ENCODE measurements around the gene XPOT. TPM values are rescaled to one million over a fixed set of nuclear protein-coding genes. Genes with fewer than 3 reads are reported as not detected.

The XPOT gene
- total RNA-seq, 1 donor from 2014 or later, result 48.0 TPM

DNA sequence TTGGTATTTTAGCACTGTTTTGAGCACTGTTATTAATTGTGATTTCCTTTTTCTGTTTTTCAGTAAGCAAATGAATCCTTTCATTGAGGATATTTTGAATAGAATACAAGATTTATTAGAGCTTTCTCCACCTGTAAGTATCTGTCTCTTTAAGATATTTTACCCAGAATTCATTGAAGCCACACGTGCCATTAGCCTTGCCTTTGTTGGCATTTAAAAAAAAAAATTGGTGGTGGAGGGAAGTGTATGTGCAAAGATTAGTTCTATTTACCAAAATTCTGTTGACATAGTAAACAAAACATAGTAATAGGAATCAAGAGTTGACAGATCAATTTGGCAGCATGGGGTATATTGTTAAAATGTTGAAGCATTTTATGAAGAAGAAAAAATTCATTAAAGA is 23.8 kb downstream of the XPOT start:
- DNase-seq, result no peak

DNA sequence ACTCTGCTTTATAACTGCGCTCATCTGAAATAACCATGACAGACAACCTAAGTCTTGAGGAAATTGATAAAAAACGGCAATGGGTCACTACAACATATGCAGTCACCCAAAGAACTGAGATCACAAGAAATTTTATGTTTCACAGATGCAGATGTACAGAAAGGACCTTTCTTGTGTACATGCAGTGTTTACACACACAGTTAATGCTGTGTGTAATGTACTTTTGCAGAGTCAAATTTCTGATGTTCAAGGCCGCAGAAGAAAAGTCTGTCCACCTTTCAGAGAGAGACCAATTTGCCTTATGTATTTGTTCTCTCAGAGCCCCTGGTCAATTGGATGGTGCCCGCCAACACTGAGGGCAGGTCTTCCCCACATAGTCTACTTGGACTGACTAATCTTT is 24.8 kb downstream of the XPOT start:
- no peak for DNase-seq

DNA sequence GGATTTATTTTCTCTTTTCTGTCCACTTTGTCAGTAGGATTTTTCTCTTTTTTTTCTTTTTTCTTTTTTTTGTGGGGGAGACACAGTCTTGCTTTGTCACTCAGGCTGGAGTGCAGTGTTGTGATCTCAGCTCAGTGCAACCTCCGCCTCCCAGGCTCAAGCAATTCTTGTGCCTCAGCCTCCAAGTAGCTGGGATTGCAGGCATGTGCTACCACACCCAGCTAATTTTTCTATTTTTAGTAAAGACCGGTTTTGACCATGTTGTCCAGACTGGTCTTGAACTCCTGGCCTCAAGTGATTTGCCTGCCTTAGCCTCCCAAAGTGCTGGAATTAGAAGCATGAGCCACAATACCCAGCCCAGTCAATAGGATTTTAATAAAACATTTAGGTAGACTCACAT is 26.7 kb downstream of the XPOT start:
- DNase-seq, result no peak

DNA sequence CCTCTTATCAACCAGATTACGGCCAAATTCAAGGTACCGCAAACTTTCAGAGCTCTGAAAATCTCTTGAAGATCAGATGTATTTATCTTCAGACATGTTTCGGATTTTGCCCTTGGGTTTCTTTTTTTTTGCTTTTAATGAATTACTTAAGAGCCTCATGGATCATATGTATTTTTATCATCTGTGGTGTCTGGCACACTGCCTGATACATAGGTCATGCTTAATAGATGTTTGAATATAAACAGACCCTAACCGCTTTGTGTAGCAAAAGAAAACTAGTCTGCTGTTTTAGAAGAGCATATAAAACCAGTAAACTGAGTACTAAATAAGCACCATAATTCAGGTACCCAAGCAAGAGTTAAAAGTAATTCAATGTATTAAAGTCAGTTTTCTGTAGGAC is 27.6 kb downstream of the XPOT start:
- DNase-seq, result no peak

DNA sequence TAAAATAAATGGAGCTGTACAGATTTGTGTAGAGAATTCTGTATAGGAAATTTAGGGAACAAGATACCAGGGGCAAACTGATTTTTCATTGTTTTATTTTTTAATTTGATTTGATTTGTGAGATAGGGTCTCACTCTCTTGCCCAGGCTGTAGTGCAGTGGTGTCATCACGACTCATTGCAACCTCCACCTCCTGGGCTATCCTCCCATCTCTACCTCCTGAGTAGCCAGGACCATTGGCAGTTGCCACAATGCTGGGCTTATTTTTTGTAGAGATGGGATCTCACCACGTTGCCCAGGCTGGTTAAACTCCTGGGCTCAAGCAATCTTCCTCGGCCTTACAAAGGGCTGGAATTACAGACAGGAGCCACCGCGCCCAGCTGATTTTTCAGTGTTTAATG is 29.7 kb downstream of the XPOT start:
- DNase-seq, result no peak

DNA sequence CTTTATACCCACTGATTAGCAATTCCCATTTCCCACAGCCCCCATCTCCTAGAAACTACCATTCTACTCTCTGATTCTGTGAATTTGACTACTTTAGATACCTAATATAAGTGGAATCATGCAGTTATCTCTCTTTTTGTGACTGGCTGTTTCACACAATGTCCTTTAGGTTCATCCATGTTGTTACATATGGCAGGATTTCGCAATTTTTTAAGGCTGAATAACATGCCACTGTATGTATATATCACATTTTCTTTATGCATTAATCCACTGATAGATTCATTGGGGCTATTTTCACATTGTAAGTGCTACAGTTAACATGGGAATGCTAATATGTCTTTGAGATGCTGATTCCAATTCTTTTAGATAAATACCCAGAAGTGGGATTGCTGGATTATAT is 35.9 kb downstream of the XPOT start:
- DNase-seq, result no peak

DNA sequence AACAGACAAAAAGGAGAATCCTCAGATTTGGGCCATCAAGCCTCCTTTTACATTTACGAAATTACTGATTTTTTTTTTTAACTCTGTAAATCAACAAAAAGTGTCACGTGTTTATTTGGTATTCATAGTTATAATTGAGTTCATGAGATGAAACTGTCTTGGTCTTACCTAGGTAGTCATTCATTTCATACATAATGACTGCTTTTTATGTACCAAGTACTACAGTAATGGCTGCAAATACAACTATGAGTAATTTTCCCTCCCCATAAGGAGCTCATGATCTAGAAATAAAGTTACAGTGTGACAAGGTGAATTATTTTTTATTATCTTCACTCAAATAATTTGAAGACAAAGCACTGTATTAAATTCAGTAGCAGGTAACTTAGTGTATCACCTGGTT is 41.3 kb downstream of the XPOT start:
- no peak for DNase-seq

DNA sequence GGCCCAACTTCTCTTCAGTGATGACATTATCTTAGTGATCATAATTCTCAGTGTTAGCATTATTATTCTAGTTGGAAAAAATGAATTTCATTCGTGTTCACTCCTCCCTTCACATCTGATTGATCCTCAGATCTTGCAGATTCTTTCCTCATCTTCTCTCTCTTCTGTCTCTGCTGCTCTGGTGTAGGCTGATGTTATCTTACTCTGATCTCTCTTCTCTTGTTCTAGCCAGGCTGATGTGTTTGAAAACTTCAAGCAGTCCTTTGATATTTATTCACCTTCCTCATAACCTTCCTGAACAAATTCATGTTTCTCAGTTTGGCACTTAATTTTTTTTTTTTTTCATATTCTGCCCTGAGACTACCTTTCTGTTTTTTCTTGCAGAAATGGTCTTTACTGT is 42.1 kb downstream of the XPOT start:
- no peak for DNase-seq

DNA sequence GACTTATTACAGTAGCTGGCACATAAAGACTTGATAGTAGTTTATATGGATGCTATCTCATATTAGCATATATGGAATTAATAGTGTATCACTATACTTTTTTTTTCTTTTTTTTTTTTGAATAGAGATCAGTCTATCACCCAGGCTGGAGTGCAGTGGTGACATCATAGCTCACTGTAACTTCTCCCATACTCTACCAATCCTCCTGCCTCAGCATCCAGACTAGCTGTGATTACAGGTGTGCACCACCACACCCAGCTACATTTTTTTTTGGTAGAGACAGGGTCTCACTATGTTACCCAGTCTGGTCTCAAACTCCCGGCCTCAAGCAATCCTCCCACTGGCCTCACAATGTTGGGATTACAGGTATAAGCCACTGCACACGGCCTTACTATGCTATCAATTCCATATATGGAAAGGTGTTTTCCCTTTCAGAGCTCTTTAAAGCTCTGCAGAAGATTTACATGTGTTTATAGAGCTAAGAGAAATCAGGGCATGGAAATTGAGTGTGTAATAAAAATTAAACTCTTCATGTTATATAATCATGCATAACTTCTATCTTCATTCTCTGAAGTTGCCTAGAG is 46.0 kb downstream of the XPOT start:
- DNase-seq, result no peak

DNA sequence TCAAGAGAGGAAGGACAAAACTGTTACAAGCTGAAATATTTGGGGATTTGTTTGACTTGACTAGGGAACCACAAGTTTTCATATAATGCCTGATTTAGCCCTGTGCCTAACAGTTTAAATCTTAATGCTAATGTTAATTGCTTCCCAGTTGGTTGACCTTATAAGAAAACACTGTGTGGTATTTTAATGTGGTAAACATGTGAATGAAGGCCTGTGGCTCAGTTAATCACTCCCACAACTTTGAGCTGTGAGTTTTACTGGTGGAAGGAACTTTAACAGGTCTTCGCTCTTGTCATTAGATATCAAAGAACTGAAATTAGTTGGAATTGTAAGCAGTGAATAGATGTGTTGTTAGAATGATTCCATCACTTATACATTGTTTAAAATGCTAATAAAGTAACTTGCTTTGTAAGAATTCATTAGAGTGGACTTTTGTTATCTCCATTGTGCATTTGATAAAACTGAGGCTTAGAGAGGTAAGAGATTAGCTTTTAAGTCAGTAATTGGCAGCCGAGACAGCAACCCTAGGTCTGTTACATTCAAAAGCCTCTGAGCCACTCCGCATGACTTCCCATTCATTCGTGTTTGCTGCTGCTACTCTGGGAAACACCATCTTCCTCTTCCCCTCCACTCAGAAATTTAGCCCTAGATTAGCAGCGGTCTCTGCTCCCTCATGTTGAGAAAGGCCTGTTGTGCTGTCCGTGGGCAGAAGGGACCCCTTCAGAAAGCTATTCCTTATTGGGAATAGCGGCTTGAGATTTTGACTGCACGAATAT is 46.7 kb downstream of the XPOT start:
- no peak for DNase-seq

DNA sequence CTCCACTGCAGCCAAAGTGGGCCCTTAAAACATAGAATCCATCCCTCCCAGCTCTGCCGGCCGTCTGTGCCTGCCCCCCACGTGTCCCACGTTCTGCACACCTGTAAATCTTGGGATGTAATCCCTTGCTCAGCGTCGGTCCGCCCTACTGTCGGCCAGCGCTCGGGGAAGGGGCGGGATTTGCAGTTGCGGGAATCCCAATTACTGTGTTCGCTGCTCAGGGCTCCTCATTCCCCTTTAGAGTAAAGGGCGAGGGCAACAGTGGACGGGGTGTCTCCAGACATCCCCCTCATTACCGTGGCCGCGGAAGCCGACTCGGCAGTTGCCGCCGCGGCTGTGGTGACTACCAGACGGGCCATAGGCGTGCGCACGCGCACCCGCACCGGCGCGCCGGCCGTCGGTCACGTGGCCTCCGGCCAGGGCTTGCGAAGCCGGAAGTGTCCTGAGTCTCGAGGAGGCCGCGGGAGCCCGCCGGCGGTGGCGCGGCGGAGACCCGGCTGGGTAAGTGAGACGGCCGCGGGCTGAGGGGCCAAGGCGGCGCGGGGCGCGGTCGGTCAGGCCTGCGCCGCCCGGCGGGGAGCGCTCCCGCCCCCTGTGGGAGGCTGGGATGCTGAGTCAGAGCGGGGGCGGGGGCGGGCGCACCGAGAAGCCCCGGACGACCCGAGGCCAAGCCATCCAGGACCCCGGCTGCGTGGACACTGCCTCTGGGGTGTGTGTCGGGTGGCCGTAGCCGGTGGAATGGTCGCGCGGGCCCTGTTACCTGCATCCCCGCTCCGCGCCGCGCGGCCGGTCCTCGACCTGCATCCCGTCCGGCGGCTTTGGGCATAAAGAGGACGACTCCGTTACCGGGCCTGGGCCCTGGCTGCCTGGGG is 47.7 kb downstream of the XPOT start, which contains the start of gene TBK1:
Gene TBK1, plus strand, starts transcription at position 434 of the 872 bp plus-strand sequence. CDS start 3,751 bp downstream, outside the sequence.
- peak; percentile 51 for DNase-seq

DNA sequence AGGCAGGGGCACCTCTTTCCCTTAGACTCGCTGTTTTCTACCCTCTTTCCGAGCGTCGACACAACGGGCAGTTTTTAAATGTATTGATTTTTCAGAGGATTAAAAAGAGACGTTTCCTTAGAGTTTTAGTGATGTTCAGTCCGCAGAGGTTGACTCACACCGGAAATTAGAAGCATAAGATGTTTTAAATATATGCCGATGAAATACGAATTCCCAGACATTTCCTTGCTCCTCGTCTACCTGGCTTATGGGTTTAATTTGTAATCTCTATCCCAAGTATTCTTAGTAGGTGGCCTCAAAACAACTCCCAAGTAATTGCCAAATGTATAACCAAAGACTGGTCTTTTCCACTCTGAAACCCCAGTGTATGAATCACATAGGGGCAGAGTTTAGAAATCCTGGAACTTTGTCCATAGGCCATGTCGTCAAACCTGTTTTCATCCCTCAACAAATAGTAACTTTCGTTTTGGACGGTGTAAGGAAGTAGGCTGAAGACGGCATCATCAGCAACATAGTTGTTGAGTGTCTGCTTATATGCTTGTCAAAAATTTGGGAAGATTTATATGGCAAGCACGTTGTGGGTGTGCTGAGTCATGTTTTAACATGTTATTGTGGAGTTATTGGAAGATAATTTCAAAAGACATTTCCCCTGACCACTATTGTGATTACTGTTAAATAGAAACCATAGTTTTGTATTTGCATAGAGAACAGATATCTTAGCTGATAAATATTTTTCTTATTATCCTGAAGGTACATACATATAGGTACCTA is 48.6 kb downstream of the XPOT start:
- peak; percentile 32 for DNase-seq

DNA sequence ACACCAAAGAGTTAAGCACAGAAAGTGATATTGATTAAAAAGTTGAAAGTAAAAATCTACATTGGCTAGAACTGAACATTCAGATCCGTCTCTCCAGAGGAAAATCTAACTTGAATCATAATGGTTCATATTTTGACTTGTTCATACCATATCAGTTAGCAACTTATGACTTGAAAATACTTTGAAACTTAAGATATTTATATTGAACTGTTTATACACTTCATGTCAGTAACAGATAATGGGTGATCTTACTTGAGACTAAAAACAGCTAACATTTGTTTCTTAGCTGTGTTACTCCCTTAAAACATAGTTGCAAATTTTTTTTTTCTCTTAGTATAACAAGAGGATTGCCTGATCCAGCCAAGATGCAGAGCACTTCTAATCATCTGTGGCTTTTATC is 51.3 kb downstream of the XPOT start:
- DNase-seq, result no peak

DNA sequence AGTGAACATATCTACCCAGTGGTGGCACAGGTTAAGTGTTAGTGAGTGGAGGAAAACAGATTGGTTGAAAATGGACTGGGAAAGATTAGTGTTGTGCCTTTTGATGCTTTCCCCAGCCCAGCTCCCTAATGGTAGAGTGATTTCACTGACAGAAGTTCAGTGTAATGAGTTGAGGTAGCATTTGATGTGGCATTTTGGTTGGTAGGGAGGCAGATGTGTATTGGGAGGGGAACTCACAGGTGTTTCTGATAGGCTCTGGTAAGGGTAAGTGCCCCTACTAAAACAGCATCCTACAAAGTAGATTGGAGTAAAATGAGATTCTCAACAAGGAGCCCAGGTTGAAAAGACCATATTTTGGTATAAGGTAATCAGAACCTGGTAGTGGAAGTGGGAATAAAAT is 51.9 kb downstream of the XPOT start:
- no peak for DNase-seq

DNA sequence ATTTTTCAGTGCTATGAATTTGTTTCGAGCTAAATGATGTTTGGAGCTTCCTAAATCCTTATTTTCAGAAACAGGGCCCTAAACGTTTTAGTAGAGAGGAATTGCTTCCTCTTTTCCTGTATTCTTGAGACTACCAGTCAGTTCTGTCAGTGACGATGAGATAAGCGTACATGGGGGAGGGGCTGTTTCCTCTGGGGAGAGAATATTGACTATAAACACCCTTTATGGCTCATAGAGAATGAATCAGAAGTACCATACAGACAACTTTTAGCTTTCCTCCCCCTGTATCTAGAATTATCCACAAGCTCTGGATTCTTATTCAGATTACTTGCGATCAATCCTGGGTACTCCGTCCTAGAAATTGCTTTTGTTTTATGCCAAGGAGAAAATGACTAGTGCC is 52.8 kb downstream of the XPOT start:
- no peak for DNase-seq

DNA sequence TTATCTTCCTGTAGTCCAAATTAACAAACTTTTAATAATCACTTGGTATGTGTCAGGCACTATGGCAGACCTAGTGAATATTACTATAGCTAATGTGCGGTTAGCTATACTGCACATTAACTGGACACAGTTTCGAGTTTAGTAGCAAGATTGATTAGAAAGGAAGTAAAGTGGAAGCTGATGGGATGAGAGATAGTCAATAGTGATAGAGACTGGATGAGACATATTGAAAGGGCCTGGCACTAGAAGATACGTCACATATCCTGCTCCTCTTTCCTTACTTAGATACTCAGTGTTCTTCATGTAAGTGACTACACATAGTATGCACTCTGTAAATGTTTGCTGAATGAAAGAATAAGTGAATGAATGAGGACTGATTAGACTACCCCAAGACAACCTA is 53.3 kb downstream of the XPOT start:
- DNase-seq, result no peak

DNA sequence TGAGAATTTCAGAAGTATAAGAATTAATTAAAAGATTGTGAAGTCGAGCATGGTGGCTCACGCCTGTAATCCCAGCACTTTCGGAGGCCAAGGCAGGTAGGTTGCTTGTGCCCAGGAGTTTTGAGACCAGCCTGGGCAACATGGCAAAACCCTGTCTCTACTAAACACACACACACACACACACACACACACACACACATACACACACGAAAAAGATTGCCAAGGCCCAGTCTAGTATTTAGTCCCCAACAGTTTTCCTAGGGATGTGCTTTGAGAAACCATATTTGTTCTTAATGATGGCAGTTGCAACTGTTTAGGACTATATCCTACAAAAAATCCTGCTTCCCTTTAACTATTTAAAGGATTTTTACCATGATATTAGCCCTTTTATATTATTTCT is 53.7 kb downstream of the XPOT start:
- no peak for DNase-seq

DNA sequence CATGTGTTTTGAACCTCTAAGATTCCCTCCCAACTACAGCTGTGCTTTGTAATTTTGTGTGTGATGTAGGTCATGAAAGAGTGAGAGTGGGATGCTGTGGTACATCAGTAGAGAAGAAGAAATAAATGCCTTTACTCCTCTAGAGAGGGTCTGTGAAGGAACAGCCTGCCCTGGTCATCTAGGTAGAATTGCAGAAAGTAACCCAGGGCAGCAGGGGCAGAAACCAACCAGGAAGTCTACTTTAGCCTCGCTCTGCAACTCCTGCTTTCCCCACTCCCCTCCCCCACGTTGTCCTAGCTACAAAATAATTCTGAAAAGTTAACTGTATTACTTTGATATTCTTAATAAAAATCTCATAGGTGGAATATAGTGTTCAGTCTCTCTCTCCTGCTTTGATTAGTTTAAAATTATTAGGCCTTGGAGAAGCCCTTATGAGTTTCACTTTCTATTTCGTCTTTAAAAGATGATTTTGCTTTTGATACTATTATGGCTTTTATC is 55.3 kb downstream of the XPOT start:
- no peak for DNase-seq

DNA sequence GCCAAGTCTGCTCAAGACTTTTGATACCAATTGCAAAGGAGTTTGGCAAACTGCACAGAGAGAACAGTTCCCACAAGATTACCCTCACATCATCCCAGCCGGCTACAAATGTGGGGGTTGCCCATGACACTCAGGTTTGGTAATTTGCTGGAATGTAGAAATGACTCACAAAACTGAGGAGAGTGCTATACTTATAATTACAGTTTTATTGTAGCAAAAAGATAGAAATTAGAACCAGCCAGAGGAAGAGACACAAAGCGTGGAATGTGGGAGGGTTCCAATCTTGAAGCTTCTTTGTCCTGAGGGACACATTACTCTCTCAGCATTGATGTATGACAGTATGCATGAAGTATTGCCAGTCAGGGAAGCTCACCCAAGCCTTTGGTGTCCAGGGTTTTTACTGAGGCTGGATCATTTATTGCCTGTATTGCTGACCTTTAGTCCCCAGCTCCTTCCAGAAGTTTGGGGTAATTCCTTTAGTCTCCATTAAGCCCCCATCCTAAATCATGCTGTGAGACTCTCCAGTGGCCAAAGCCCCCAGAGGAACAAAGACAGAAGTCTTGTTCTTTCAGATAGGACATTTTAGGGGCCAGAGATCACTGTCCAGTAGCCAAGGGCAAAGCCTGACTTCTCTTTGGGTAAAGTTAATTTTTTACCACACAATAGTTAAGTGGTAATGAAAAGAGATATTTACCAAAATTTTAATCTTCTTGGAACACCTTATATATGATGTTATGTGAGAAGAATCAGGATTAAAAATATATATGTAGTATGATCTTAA is 57.6 kb downstream of the XPOT start:
- peak; percentile 54 for DNase-seq

DNA sequence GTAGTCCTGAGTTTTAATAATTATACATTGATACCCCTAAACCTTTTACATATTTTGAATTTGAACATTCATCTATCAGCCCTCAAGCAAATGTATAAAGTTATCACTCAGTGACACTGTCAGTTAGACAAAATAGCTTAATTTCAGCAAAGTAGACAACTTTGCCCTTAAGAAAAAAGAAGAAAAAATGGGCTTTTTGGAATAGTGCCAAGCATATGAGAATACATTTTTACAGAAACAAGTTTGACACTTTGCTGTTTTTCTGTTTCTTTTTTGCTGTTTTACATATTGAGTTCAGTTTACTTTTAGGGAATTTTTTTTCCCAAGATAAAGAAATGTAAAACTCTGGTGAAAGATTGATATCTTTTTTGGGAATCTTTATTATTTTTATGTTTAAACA is 62.0 kb downstream of the XPOT start:
- no peak for DNase-seq

DNA sequence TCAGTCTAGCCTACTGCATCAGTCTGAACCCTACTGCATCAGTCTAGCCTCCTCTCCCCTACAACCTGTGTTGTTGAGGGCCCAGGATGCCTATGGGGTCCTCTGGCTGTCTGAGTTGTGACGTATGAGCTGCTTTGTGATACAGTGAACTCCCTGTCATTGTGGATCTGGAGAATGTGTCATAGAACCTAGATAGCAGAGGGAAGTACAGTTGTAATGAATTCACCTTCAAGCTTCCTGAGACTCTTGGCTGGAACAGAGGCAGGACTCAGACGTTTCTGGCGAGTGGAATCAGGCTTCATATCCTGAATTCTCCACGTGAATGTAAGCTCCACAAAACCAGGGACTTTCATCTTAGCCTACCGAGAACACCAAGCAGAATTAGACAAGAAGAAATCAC is 64.8 kb downstream of the XPOT start:
- DNase-seq, result no peak
